HEK293 (cell line): Measurements from ENCODE around the gene SDC1.

Experiments
- CTCF ChIA-PET: fragments of 350-600 bp; formaldehyde crosslinking; extraction: SDS; loops from one replicate; lab custom pipeline; 2021; ENCODE audit warnings: antibody characterized with exemption; lab: Yijun Ruan, JAX
- POLR2A ChIA-PET: fragments of 300-600 bp; formaldehyde crosslinking; extraction: SDS; loops from one replicate; lab custom pipeline; 2020; ENCODE audit warnings: antibody characterized with exemption, inconsistent platforms; lab: Yijun Ruan, JAX
- H3K27ac ChIP-seq: fragments of 200-500 bp; sonication (Bioruptor generic); 2 replicates; pipeline ENCODE4 v1.5.1; 2014; ENCODE audit warnings: low read depth, low read length, control low read depth, inconsistent platforms; ENCODE audit errors: extremely low read depth
- H3K36me3 ChIP-seq, 2 experiments: fragments of 200-500 bp in 1 of 2; sonication (Bioruptor generic) in 1 of 2; 1 replicate in 1 of 2; 2 replicates in 1 of 2; pipeline ENCODE4 v1.5.1; 2014 to 2017; ENCODE audit warnings: inconsistent platforms in 2 of 2, low read length in 2 of 2; ENCODE audit not compliant: control insufficient read depth in 2 of 2, insufficient read depth in 1 of 2
- H3K4me1 ChIP-seq: fragments of 200-500 bp; sonication (Bioruptor generic); 2 replicates; pipeline ENCODE4 v1.5.1; 2014; ENCODE audit warnings: mild to moderate bottlenecking, low read length, inconsistent platforms; ENCODE audit not compliant: control insufficient read depth, insufficient read depth
- H3K4me3 ChIP-seq: 2 replicates; pipeline ENCODE4 v1.5.1; 2011; ENCODE audit warnings: low read depth, mild to moderate bottlenecking, control low read depth, low read length, moderate library complexity
- H3K9me3 ChIP-seq: fragments of 200-500 bp; sonication (Bioruptor generic); 2 replicates; pipeline ENCODE4 v1.5.1; 2014; ENCODE audit warnings: low read depth, low read length, inconsistent platforms; ENCODE audit not compliant: control insufficient read depth, insufficient read depth
- HOXC10 ChIP-seq: sonication (generic); formaldehyde crosslinking; IDR thresholded peaks from 2 replicates; pipeline ENCODE4 v1.8.1; 2023; ENCODE audit warnings: mild to moderate bottlenecking, missing genetic modification reagents
- SCRT2 ChIP-seq: fragments of 450-650 bp; formaldehyde crosslinking; IDR thresholded peaks from 2 replicates; pipeline ENCODE4 v1.5.1; 2016; ENCODE audit warnings: missing biosample characterization, missing genetic modification characterization
- WT1 ChIP-seq: fragments of 450-650 bp; formaldehyde crosslinking; IDR thresholded peaks from 2 replicates; pipeline ENCODE4 v1.5.1; 2016; ENCODE audit warnings: missing biosample characterization, missing genetic modification characterization
- ZBTB20 ChIP-seq: fragments of 450-650 bp; formaldehyde crosslinking; IDR thresholded peaks from 2 replicates; pipeline ENCODE4 v1.5.1; 2016; ENCODE audit warnings: missing biosample characterization, missing genetic modification characterization
- ZBTB48 ChIP-seq: fragments of 450-650 bp; formaldehyde crosslinking; IDR thresholded peaks from 2 replicates; pipeline ENCODE4 v1.5.1; 2016; ENCODE audit warnings: missing biosample characterization, missing genetic modification characterization
- ZBTB8A ChIP-seq: fragments of 450-650 bp; formaldehyde crosslinking; IDR thresholded peaks from 2 replicates; pipeline ENCODE4 v1.5.1; 2016; ENCODE audit warnings: missing biosample characterization, missing genetic modification characterization
- ZNF341 ChIP-seq: fragments of 450-650 bp; formaldehyde crosslinking; IDR thresholded peaks from 2 replicates; pipeline ENCODE4; 2016; ENCODE audit warnings: low read depth, missing biosample characterization, missing genetic modification characterization
- ZNF398 ChIP-seq: fragments of 450-650 bp; formaldehyde crosslinking; IDR thresholded peaks from 2 replicates; pipeline ENCODE4 v1.5.1; 2017; ENCODE audit warnings: missing biosample characterization, missing genetic modification characterization
- ZNF404 ChIP-seq: fragments of 450-650 bp; formaldehyde crosslinking; IDR thresholded peaks from 2 replicates; pipeline ENCODE4 v1.5.1; 2017; ENCODE audit warnings: missing biosample characterization, missing genetic modification characterization
- ZNF488 ChIP-seq: fragments of 450-650 bp; formaldehyde crosslinking; IDR thresholded peaks from 2 replicates; pipeline ENCODE4 v1.5.1; 2016; ENCODE audit warnings: missing biosample characterization, missing genetic modification characterization
- ZNF530 ChIP-seq: fragments of 450-650 bp; formaldehyde crosslinking; IDR thresholded peaks from 2 replicates; pipeline ENCODE4 v1.5.1; 2016; ENCODE audit warnings: low read depth, missing biosample characterization, missing genetic modification characterization
- ZNF549 ChIP-seq: fragments of 450-650 bp; IDR thresholded peaks from 2 replicates; pipeline ENCODE4 v1.5.1; 2018; ENCODE audit warnings: missing biosample characterization, missing genetic modification characterization, mild to moderate bottlenecking, inconsistent platforms, moderate library complexity
- ZNF623 ChIP-seq: fragments of 450-650 bp; formaldehyde crosslinking; IDR thresholded peaks from 2 replicates; pipeline ENCODE4 v1.5.1; 2016; ENCODE audit warnings: missing biosample characterization, missing genetic modification characterization
- ZNF791 ChIP-seq: fragments of 450-650 bp; formaldehyde crosslinking; IDR thresholded peaks from 2 replicates; pipeline ENCODE4 v1.5.1; 2016; ENCODE audit warnings: missing biosample characterization, missing genetic modification characterization

Gene SDC1

GRCh38 chr2:20221555-20221973 is 3.4 kb downstream of the SDC1 start (continued):
- TF ChIP-seq ZNF530 (tag by site-specific recombination) (no peak), ZNF488 (no peak), ZBTB48 (tag by site-specific recombination) (no peak), ZNF404 (tag by site-specific recombination) (no peak), ZNF398 (peak; percentile 30; the same call in 1 of the 2 replicates)

GRCh38 chr2:20220806-20221554 is 4.0 kb downstream of the SDC1 start:
- Histone ChIP-seq H3K27ac (no peak overlapping the region), H3K36me3 (peaks cover 0 to 19% of the 10 kb centered on the region in 2 experiments; a peak in 2 of 3 replicates), H3K4me3 (no peak overlapping the region), H3K4me1 (peaks cover 14% of the 10 kb centered on the region), H3K9me3 (no peaks in the 10 kb centered on the region)
- ChIA-PET POLR2A (interaction anchor here (1.0 to 1.7 kb wide), 4 partner anchors 9 to 80 kb away, joined by 3 to 6 read pairs (median 3); no protein-coding TSS in a partner anchor), CTCF (interaction anchor here (0.6 to 1.3 kb wide), 3 partner anchors 11 to 109 kb away, joined by 3 to 4 read pairs (median 4); no protein-coding TSS in a partner anchor)
- TF ChIP-seq ZNF791 (tag by site-specific recombination) (no peak), ZNF549 (no peak), WT1 (tag by site-specific recombination) (no peak), ZNF623 (no peak), SCRT2 (tag by site-specific recombination) (peak; percentile 41; the same call in 1 of the 2 replicates), ZNF341 (tag by site-specific recombination) (no peak), HOXC10 (CRISPR knock-in tag) (no peak)

GRCh38 chr2:20219763-20220380 is 5.1 kb downstream of the SDC1 start:
- no peaks in the 10 kb centered on the region for H3K9me3 ChIP-seq
- H3K4me1 ChIP-seq, result peaks cover 14% of the 10 kb centered on the region
- H3K36me3 ChIP-seq, result peaks cover 0 to 23% of the 10 kb centered on the region in 2 experiments; a peak in 2 of 3 replicates
- POLR2A ChIA-PET, result interaction anchor here (1.0 kb wide), 1 partner anchor 35 kb away, joined by 3 read pairs; no protein-coding TSS in a partner anchor
- 0 out of 2 replicates have a peak, but pooled peaks have one; percentile 20 for TF ChIP-seq ZBTB8A (tag by site-specific recombination)
- no peak for TF ChIP-seq ZBTB20 (tag by site-specific recombination)
- H3K27ac ChIP-seq, result no peak overlapping the region
- CTCF ChIA-PET, result interaction anchor here (0.6 to 1.0 kb wide), 2 partner anchors 12 to 165 kb away, joined by 3 read pairs; no protein-coding TSS in a partner anchor
- H3K4me3 ChIP-seq, result no peak overlapping the region
